Measurements from ENCODE around the gene FBXL16.

FBXL16 gene

DNA sequence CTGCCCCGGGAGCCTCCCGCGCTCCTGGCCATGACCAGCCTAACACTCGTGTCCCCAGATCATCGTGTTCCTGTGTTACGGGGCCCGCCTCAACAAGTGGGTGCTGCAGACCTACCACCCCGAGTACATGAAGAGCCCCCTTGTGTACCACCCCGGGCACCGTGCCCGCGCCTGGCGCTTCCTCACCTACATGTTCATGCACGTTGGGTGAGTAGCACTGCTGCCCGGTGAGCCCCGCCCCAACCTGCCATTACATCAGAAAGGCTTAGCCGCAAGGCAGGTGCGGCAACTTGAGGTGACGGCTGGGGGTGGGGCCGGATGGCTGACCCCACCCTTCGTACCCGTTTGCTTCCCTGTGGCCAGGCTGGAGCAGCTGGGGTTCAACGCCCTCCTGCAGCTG lies 28.7 kb downstream of the FBXL16 start:
- no peak for DNase-seq (ENCODE audit: low read depth)

- no peak for DNase-seq (ENCODE audit: low read depth)
These were observed 29.1 kb downstream of the FBXL16 start for GRCh38 chr16:676565-676902.

GRCh38 chr16:675884-676564 lies 29.6 kb downstream of the FBXL16 start:
- no peak for DNase-seq (ENCODE audit: low read depth)

- no peak for DNase-seq (ENCODE audit: low read depth)
These were observed 30.4 kb downstream of the FBXL16 start, which contains the start of gene RHBDL1 for GRCh38 chr16:674968-675883. Gene RHBDL1 (plus strand): TSS chr16:675671. CDS start chr16:675791, 120 bp downstream.

DNA sequence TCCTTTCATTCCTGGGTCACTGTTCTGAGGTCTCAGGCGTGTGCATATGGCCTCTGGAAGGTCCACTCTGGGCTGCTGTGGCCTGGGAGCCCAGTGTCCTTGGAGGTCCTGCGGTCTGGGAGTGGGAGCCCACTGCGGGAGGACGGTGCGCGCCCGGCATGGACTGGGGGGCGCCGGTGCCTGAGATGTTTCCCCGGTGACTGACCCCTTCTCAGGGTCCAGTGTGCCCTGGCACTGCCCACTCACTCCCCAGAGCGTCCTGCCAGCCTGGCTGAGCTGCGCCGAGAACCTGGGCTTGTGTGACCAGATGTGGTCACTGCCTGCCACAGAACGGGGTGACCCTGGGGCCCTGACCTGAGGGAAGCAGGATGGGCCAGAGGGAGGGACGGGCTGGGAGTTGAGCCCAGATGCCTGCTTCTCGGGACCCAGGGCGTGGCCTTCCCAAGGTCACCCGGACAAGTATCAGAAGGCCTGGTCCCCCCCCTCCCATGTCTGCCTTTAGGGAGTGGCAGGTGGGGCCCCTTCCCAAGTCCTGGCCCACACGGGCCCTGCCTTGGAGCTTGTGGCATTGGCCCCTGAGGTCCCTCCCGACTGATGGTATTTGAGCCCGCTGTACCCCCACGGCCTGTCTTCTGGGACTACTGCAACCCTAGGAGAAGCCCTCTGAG lies 31.3 kb downstream of the FBXL16 start:
- DNase-seq (ENCODE audit: low read depth): no peak

DNA sequence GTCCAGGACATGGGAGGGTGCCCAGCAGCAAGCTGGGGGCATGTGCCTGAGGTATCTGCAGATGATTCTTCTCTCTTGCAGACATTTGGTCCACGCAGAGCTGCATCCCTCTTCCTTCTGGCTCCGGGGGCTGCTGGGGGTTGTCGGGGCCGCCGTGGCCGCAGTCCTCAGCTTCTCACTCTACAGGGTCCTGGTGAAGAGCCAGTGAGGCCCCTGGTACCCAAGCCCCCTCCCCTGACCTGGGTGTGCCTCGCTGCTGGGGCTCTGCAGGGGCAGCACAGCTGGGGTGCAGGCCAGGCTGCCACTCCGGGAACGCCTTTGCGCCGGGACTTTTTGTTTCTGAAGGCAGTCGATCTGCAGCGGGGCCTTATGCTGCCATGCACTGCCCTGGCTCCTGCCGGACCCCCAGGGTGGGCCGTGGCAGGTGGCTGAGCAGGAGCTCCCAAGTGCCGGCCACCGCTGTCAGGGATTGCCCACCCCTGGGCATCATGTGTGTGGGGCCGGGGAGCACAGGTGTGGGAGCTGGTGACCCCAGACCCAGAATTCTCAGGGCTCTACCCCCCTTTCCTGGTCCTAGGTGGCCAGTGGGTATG lies 32.1 kb downstream of the FBXL16 start:
- DNase-seq (ENCODE audit: low read depth): no peak

DNA sequence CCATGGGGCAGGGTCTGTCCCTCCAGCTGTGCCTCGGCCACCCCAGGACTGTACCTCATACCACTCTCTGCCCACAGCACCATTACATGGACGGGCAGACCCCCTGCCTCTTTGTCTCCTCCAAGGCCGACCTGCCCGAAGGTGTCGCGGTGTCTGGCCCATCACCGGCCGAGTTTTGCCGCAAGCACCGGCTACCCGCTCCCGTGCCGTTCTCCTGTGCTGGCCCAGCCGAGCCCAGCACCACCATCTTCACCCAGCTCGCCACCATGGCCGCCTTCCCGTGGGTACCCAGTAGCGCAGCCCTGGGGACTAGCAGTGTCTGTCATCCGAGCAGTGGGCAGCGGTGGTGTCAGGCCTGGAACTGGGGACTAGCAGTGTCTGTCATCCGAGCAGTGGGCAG lies 32.8 kb downstream of the FBXL16 start:
- DNase-seq (ENCODE audit: low read depth): no peak

GRCh38 chr16:672371-672770 lies 33.2 kb downstream of the FBXL16 start:
- DNase-seq (ENCODE audit: low read depth): no peak

DNA sequence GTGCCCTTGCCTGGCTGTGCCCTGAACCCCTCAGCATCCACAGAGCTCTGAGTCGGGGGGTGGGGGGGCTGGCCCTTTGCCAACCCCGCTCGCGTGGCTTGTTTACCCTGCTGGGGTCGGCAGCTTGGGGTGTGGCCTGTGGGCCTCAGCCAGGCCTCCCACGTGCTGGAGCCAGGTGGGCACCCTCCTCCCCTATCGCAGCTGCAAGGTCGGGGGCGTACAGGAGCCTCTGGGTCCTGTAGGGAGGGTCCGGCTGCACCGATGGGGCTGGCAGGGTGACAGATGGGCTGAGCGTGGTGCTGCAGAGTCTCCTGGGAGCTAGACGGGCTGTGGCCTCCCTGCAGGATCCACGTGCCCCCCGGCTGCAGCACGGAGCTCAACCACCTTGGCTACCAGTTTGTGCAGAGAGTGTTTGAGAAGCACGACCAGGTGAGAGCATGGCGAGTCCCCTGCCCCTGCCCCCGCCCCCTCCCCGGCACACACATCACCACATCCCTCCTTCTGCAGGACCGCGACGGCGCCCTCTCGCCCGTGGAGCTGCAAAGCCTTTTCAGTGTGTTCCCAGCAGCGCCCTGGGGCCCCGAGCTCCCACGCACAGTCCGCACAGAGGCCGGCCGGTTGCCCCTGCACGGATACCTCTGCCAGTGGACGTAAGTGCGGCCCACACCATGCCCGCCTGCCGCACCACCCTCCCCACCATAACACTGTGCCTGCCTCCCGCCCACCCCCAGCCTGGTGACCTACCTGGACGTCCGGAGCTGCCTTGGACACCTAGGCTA lies 34.1 kb downstream of the FBXL16 start:
- no peak for DNase-seq (ENCODE audit: low read depth)

DNA sequence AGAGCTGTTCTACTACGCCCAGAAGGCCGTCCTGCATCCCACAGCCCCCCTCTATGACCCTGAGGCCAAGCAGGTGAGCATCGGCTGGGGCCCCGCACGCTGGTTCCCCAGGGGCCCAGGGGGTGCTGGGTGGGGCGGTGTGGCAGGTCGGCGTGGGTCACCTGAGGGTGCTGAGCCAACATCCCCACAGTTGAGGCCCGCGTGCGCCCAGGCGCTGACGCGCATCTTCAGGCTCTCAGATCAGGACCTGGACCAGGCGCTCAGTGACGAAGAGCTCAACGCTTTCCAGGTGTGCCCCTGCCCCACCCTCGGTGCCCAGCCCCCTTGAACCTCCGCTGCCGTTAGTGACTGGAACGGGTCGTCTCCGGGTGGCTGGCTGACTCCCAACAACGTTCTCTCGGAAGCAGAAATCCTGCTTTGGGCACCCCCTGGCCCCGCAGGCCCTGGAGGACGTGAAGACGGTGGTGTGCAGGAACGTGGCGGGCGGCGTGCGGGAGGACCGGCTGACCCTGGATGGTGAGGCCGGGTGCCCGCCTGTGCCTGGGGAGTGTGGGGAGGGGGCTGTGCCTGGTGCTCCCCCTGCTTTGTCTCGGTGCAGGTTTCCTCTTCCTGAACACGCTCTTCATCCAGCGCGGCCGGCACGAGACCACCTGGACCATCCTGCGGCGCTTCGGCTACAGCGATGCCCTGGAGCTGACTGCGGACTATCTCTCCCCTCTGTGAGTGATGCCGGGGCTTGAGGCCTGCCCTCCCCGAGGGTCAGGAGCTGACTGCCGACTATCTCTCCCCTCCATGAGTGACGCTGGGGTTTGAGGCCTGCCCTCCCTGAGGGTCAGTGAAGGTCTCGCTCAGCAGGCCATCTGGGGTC lies 34.9 kb downstream of the FBXL16 start:
- DNase-seq (ENCODE audit: low read depth): no peak

- no peak for DNase-seq (ENCODE audit: low read depth)
These were observed 35.9 kb downstream of the FBXL16 start for GRCh38 chr16:669666-670065.

DNA sequence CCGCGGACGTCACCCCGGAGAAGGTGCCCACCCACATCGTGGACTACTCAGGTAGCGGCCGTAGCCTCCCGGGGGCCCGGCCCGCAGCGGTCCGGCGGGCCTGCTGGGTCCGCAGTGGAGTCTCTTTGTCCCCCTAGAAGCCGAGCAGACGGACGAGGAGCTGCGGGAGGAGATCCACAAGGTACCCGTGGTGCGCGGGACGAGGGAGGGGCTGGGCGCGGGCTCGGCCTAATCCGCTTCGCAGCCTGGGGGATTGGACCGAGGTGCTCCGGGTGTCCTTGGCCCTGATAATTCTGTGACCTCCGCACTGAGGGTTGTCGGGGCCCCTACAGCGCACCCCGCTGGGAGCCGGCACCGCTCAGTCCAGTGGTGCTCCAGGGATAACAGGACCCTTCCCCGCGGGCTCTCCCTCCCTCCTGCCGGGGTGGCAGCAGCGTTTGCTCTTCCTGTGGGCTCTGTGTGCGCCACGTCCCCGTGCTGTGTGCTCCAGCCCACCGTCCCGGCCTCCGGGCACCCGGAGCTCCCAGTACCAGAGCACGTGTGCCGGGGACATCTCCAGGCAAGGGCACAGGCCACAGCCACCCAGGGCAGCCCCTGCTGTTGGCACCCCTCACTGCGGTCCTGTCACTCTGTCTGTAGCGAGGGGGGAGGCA lies 37.0 kb downstream of the FBXL16 start:
- DNase-seq (ENCODE audit: low read depth): no peak

DNA sequence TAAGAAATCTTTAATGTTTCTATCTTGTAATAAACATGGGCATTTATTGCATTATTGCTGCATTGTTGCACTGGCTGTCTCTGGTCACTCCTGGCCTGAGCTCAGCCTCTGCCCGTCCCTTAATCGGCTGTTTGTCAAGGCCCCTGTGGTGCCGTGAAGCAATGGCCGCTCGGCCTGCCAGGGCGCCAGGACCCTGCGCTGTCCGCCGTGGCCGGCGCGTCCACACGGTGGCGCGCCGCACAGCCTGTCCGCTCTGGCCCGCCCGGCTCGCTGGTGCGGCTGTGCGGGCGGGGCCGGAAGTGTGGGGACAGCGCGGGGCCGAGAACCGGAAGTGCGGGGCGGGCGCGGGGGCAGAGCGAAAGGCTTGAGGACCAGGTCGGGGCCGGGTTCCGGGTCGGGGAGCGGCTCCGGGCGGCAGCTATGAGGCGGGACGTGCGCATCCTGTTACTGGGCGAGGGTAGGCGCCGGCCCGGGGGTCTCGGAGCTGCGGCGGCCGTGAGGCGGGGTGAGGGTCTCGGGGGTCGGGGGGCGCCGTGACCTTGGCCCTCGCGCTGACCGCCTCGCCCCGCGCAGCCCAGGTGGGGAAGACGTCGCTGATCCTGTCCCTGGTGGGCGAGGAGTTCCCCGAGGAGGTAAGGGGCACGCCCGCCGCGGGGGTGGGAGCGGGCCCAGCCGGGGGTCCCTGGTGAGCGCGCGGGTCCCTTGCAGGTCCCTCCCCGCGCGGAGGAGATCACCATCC lies 37.7 kb downstream of the FBXL16 start, which contains the start of gene RHOT2:
RHOT2 (plus strand) TSS at position 353 of the 739 bp plus-strand sequence; CDS start at position 421, 68 bp downstream.
- peak; percentile 91 for DNase-seq (ENCODE audit: low read depth)

DNA sequence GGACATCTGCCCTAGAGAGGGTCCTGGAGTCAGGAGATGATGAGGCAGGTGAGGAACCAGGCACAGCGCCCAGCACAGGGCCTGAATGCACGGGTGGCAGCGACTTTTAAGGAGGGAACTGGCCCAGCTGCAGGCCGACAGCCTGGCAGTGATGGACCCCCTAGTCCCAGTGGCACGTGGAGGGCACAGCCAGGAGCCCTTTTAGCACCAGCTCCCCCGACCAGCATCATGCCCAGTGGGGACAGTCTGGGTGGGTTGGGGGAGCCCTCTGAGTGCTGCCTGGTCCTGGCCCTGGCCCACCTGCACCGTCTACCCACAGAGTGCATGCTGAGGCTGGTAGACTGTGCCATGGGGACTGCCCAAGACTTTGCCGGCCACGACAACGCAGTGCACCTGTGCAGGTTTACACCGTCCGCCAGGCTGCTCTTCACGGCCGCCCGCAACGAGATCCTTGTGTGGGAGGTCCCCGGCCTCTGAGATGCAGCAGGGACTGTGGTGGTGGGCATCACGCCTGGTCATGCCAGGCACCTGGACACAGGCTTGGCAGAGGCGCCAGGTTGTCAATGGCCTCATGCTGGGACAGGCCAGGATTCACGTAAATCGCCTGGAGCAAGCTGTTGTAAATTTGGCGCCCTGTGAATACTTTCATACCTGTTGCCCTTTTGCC lies 38.4 kb downstream of the FBXL16 start:
- no peak for DNase-seq (ENCODE audit: low read depth)

DNA sequence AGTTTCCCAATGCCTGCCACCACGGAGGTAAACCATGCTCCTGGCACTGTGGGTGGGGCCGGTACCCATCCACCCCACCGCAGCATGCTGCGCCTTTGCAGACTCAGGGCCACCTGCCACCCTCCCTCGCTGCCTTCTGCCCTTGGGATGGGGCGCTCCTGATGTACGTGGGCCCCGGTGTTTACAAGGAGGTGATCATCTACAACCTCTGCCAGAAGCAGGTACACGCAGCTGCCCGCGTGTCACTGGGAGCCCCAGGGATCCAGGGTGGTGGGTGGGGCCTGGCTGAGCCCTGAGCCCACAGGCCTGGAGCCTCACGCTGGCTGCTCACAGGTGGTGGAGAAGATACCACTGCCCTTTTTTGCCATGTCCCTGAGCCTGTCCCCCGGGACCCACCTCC lies 39.0 kb downstream of the FBXL16 start:
- no peak for DNase-seq (ENCODE audit: low read depth)

- DNase-seq (ENCODE audit: low read depth): no peak
These were observed 43.0 kb downstream of the FBXL16 start for GRCh38 chr16:662597-662996.

GRCh38 chr16:662095-662494 lies 43.5 kb downstream of the FBXL16 start:
- DNase-seq (ENCODE audit: low read depth): no peak

GRCh38 chr16:661184-661821 lies 44.3 kb downstream of the FBXL16 start:
- DNase-seq (ENCODE audit: low read depth): no peak
